GM21390 (cell line): ENCODE results near the gene EPHA4.

ENCODE experiments used
- ATAC-seq: cut with Tn5 transposase; IDR thresholded peaks from one replicate; pipeline ENCODE4 v1.9.1; 2021; ENCODE audit not compliant: unreplicated experiment

Gene EPHA4

DNA sequence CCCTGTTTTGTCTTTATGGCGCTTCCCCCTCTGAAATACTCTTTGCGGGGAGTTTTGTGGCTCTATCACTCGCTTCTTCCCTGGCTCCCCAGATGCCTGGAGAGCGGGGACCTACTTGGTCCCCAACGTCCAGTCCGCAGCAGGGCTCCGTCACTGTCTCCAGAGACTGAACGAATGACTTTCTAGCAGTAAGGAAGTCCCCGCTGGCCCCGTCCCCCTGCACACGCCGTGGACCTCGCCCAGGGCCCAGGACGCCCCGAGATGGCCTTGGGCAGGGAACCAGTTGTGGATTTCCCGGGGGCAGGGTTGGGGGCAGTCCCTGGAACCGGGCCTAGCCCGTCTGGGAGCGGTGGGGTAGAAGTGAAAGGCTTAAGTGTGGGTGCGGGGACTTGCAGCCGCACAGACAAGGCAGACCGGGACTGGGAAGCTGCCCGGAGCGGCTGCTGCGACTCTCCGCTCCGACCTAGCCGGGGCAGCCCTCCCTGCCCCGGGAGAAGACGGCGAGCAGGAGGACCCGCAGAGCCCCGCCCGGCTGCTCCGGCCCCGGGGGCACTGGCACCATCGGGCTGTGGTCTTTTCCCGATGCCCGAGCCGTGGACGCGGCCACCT is 821 bp upstream of the EPHA4 start:
- peak; percentile 28 for ATAC-seq

- ATAC-seq = peak; percentile 4
Observed at GRCh38 chr2:221571551-221572218, 419 bp downstream of the EPHA4 start.

GRCh38 chr2:221571025-221571550 is 1.0 kb downstream of the EPHA4 start:
- no peak for ATAC-seq

DNA sequence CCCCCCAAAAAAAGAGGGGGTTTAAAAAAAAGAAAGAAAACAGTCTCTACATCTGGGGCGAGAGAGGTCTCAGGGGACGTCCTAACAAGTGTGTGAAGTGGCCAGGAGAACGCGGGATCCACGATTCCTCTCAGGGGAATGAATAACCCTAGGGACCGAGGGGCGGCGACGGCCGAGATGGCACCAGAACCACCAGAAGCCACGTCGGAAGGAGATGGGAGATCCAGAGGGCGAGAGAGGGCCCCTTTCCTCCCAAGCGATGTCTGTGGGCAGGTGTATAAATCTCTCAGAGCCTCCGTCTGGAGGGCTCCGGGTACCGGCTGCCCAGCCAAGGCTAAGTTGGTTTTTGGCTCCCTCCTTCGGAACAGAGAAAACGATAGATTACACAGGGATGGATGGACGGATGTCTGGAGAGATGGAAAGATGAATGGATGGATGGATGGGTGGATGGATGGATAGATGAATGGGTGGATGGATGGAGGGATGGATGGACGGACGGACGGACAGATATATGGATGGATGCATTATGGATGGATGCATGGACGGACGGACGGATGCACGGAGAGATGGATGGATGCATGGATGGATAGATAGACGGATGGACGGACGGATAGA is 1.7 kb downstream of the EPHA4 start:
- ATAC-seq = no peak

GRCh38 chr2:221569871-221570270 is 2.2 kb downstream of the EPHA4 start:
- no peak for ATAC-seq

DNA sequence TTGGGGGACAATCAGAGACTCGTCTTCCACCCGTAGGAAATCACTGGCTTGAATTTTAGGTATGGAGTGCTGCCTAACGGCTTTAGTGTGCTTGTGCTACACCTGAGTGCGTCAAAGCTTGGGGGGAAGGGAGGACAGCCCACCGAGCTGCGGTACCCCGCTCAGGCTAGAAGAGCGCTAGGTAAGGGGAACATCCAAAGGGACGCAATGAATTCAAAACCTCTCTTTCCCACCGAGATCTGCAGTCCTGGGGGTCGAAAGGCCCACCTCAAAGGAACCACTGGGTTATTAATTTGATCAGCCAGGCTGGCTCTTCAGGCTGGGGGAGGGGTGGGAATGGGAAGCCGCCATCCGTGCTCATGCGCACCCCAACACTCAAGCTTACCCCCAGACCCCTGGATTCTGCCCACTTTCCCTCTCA is 2.7 kb downstream of the EPHA4 start:
- no peak for ATAC-seq

- ATAC-seq = no peak
Observed at GRCh38 chr2:221568299-221568698, 3.8 kb downstream of the EPHA4 start.

GRCh38 chr2:221567809-221568208 is 4.3 kb downstream of the EPHA4 start:
- ATAC-seq = no peak

GRCh38 chr2:221567231-221567760 is 4.8 kb downstream of the EPHA4 start:
- ATAC-seq = no peak

- ATAC-seq = no peak
Observed at GRCh38 chr2:221563270-221563985, 8.7 kb downstream of the EPHA4 start.

DNA sequence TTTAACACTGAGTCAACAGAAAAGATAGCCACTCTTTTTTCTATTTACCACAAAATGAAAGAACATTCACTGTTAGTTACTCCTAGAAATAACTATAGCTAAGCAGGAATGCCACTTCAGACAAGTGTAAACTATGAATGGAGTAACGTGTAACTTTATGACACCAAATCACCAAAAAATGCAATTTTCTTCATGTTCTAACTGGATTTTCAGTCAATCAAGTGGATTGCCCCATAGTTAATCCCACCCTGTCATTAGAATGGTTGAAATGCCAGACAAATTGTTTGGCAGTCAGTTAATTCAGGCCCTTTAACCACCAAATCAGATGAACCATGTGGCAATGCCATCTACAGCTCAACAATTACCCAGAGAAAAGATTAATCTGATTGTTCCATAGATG is 9.9 kb downstream of the EPHA4 start:
- no peak for ATAC-seq

GRCh38 chr2:221561770-221562169 is 10.3 kb downstream of the EPHA4 start:
- no peak for ATAC-seq

- no peak for ATAC-seq
Observed at GRCh38 chr2:221559991-221560390, 12.1 kb downstream of the EPHA4 start.

- ATAC-seq = no peak
Observed at GRCh38 chr2:221558107-221558506, 14.0 kb downstream of the EPHA4 start.

DNA sequence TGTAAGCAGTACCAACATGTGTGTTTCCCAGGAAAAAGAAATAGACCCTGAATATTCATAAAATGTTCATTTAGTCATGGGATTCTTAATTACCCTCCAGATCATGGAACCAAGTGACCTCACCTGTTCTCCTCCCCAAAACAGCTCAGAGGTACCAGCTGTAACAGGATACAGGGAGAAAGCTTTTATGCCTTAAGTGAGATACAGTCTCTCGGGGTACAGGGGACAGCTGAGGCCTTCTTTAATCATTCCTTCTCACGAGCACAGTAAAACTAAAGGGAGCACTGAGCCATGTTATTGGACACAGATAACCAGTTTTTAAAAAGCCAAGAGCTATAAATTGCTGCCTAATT is 16.6 kb downstream of the EPHA4 start:
- ATAC-seq = peak; percentile 47

- ATAC-seq = peak; percentile 98
Observed at GRCh38 chr2:221554769-221555493, 17.2 kb downstream of the EPHA4 start.

DNA sequence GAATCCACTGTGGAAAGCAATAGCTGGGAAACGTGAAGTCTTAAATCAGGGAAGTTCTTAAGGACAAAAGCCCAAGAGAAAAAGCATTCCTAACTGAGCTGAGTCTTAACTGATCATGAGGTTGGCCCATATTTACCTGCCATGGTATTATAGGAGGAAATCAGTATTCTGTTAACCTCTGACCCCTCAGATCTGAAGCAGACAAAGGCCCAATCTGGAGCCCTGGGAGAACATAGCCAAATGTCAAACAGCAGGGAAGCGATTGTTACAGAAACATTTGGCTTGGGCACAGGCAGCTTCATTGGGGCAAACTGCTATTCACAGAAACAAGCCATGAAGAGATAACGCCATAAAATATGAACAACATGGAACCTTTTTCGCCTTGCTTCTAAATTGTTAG is 18.8 kb downstream of the EPHA4 start:
- no peak for ATAC-seq

GRCh38 chr2:221552291-221552690 is 19.8 kb downstream of the EPHA4 start:
- ATAC-seq = no peak

- peak; percentile 32 for ATAC-seq
Observed at GRCh38 chr2:221551864-221552263, 20.2 kb downstream of the EPHA4 start.

DNA sequence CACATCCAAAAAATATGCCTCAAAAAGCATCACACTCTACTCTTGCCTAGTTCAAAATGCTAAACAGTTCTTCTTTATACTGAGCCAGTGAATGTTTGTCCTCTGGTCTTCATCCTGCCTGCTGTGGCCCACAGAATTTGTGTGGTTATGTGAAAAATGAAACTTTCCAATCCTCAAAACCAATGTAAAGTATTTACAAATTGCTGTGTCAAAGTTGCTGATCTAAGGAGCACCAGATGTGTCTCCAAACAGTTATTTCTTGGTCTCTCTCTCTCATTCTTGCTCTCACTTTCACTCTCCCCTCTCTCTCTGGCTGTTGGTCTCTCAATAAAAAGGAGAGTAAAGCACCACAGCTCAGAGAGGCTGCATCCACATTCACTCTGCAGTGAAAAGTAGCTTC is 23.0 kb downstream of the EPHA4 start:
- peak; percentile 86 for ATAC-seq
